ENCODE data around the gene LURAP1L.
"Not testable (repeated sequence)": the region's sequence is repeated elsewhere in the genome, so short reads cannot be mapped to it uniquely, and the experiment has no call there.

LURAP1L gene

DNA sequence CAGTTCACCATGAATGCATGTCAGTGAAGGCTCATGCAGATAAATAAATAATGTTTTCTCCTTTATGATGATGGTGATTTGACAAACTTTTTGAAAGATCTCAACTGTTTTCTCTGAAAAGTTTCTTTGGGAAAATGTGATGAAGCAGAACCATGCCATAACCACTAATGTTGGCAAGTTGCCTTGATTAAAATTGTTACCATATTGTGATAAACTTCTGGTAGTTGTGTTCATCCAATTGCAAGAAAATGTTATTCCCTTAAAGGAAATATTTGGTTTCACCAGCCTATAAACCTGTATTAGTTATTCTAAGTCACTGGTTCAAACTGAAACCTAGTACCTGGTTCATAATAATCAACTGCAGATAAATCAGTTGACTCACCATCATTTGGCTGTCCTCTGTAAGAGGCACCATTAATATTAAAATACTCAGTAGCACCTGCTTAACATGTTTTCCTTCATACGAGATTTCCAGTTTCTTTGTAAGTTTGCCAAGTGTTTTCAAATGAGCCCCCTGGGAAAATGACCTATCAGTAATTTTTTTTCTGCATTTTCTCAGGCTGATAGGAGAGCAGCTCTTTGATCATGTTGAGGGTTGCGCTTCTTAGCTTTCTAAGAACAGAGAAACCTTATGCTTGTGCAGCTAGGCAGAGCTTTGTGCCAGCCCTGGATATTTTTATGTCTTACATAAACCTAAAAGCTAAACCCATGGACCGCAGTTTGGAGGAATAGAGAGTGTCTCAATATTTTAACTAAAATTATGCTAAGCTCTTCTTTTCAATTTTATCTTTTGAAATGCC, 88.0 kb downstream of the LURAP1L start:
- DNase-seq = no peak

DNA sequence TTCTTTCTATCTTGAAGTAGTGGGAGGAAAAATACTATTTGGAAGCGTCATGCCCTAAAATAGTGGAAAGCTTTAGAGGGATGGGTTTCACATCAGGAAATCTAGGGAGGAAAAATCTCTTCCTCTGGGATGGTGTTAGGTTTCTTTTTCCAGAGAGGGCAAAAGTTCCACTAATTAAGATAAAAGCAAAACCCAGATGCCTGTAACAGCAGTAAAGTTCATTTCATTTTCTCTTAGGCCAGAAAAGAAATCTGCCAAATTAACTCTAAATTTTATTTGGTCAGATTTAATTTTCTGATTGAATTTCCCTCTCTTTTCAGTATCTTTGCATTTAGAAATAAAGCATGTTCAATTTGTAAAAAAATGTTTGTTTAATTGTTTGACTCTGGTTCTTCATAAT, 88.8 kb downstream of the LURAP1L start:
- no peak for DNase-seq

DNA sequence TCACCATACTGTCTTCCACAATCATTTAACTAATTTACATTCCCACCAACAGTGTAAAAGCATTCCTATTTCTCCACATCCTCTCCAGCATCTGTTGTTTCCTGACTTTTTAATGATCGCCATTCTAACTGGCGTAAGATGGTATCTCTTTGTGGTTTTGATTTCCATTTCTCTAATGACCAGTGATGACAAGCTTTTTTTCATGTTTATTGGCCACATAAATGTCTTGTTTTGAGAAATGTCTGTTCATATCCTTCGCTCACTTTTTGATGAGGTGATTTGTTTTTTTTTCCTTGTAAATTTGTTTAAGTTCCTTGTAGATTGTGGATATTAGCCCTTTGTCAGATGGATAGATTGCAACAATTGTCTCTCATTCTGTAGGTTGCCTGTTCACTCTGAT, 90.6 kb downstream of the LURAP1L start:
- DNase-seq = not testable (repeated sequence)

Measured in GDM1 (cell line).